ENCODE measurements around the gene CBL.

Gene CBL

DNA sequence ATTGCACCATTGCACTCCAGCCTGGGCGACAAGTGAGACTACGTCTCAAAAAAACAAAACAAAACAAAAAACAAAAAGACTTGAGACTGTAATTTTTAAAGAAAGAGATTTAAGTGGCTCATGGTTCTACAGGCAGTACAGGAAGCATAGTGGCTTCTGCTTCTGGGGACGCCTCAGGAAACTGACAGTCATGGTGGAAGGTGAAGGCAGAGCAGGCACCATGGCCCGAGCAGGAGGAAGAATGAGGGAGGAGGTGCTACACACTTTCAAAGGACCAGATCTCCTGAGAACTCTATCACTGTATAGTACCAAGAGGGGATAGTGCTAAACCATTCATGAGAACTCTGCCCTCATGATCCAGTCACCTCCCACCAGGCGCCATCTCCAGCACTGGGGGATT, 52.0 kb downstream of the CBL start:
- DNase-seq (ENCODE audit: low spot score) = no peak
- TF ChIP-seq, protein P1, sequence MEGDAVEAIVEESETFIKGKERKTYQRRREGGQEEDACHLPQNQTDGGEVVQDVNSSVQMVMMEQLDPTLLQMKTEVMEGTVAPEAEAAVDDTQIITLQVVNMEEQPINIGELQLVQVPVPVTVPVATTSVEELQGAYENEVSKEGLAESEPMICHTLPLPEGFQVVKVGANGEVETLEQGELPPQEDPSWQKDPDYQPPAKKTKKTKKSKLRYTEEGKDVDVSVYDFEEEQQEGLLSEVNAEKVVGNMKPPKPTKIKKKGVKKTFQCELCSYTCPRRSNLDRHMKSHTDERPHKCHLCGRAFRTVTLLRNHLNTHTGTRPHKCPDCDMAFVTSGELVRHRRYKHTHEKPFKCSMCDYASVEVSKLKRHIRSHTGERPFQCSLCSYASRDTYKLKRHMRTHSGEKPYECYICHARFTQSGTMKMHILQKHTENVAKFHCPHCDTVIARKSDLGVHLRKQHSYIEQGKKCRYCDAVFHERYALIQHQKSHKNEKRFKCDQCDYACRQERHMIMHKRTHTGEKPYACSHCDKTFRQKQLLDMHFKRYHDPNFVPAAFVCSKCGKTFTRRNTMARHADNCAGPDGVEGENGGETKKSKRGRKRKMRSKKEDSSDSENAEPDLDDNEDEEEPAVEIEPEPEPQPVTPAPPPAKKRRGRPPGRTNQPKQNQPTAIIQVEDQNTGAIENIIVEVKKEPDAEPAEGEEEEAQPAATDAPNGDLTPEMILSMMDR (IDR thresholded peaks at IDR 0.05) = no peak
- Histone ChIP-seq H3K27ac (no peak overlapping the region), H3K4me3 (no peak overlapping the region)

DNA sequence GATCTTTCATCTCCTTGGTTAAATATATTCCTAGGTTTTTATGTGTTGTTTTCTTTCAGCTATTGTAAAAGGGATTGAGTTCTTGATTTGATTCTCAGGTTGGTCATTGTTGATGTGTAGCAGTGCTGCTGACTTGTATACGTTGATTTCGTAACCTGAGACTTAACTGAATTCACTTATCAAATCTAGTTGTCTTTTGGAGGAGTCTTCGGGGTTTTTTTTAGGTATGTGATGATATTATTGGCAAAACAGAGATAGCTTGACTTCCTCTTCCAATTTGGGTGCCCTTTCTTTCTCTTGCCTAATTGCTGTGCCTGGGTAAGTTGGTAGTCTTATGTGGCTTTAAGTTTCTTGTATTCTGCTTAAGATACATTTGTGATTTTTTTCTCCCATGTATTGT, 52.8 kb downstream of the CBL start:
- no peak for DNase-seq (ENCODE audit: low spot score)
- H3K4me3 ChIP-seq = no peak overlapping the region
- no peak overlapping the region for H3K27ac ChIP-seq
- TF ChIP-seq, protein P1 (IDR thresholded peaks at IDR 0.05) = no peak

DNA sequence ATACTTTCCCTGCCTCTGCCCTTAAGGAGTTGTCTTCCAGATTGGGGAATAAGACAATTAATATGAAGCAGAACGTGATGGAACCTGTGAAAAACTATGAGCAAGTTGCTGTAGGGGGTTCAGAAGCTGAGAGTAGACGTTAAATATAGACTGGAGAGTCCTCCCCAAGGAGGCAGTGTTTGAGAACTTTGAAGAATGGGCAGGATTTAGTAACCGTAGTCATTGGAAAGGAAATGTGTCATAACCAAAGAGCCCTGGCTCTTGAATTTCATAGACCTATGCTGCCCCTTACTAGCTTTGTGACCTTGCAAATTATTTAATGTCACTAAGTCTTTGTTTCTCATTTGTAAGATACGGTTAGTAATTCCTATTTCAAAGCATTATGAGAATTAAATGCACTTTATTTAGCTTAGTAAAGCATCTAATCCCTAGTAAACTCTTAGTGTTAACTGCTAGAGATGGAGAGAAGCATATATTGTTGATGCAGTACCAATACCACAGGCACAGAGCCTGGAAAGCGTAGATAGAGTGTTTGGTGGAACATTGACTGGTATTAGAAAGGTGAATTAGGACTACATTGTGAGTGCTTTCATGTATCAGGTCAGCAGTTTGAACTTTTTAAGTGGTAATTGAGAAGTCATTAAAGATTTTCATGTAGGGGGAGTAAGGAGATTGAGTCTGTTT, 56.7 kb downstream of the CBL start:
- peak overlapping the region in 1 of 2 donors; percentile 10 for H3K27ac ChIP-seq
- DNase-seq (ENCODE audit: low spot score) = no peak
- TF ChIP-seq, protein P1 (IDR thresholded peaks at IDR 0.05) = no peak
- H3K4me3 ChIP-seq = no peak overlapping the region

DNA sequence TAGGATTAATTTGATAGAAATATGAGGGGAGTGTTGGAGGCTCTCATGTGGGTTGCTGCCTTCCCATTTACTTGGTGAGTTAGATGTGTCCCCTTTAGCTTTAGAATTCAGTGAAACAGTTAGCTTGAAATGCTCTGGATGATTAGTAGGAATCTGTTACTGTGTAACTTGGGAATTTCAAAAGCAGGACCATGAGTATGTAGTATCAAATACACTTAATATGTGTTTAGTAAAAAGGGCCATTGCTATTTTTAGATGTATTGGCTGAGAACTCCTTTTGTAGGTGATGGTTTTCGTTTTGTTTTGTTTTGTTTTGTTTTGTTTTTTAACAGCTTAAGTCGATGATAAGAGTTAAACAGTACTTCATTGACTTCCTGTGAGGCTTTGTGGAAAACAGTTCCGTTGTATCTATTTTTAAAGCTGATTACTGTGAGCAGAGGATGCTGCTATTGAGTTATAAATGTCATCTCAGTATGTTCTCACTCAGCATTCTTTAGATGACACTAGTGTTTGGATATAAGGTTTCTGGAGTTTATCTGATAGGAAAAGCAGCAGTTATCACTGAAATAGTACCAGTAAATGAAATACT, 57.3 kb downstream of the CBL start:
- Histone ChIP-seq H3K27ac (peak overlapping the region in 1 of 2 donors; percentile 10), H3K4me3 (no peak overlapping the region)
- no peak for DNase-seq (ENCODE audit: low spot score)
- TF ChIP-seq, protein P1 (IDR thresholded peaks at IDR 0.05) = no peak

DNA sequence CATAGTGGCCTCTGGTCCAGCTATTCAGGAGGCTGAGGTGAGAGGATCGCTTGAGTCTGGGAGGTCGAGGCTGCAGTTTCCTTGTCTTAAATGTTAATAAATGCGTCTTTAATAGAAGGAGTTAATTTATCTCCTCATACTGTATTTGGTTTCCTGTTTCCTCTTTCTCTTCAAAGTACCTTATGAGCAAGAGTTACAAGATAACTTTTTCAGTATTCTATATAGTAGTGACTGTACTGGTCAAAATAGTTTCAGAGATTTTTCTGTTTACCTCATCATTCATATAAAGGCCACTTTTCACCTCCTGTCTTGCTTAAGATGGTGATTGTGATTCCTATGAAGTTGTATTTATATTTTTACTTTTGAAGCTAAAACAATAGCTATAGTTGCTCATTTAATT, 59.9 kb downstream of the CBL start:
- Histone ChIP-seq H3K4me3 (no peak overlapping the region), H3K27ac (no peak overlapping the region)
- no peak for DNase-seq (ENCODE audit: low spot score)
- TF ChIP-seq, protein P1 (IDR thresholded peaks at IDR 0.05) = no peak

DNA sequence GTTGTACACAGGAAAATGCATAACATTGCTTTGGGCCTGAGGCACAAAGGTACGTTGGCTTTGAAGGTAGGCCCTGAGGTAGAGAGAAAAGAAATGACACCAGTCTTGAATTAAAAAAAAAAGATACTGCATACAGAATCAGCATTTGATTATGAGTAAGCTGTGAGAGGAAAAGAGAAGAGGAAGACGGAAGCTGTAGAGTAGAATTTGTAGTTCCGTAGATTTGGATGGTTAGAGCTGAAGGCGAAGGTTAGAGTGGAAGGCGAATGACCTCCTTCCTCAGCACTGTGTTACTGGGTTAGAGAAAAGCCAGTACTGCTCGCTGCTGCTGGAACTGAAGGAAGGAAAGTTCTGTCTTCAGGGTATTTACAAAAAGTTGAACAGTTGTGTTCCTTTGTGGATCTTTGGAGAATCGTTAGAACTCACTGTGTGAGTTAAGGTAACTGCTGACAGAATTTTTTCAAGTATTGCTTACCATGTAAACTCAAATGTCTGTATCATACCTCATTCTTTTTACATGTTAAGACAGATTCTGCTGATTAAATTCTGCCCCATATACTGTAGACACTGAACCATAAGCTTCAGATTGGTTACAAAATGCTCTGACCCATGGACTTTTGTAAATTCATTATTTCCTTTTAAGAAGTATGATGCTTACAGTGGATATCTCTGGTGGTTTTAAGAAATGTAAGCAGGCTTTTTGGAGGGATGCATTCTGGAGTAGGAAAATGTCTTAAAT, 60.5 kb downstream of the CBL start:
- Histone ChIP-seq H3K27ac (no peak overlapping the region), H3K4me3 (no peak overlapping the region)
- DNase-seq (ENCODE audit: low spot score) = no peak
- TF ChIP-seq, protein P1 (IDR thresholded peaks at IDR 0.05) = no peak

Measured in coronary artery (tissue), 2 donors.